ENCODE measurements around the gene ENKUR. TPM values are rescaled to one million over a fixed set of nuclear protein-coding genes. Genes with fewer than 3 reads are reported as not detected.

Gene ENKUR
- total RNA-seq, 2 experiments from 2014 or later: 0.10 to 0.15 TPM

GRCh38 chr10:24952707-24953645 lies 63.0 kb downstream of the ENKUR start:
- POLR2A ChIA-PET: interaction anchor here (1.2 kb wide), 1 partner anchor 228 kb away, joined by 4 read pairs; no protein-coding TSS in a partner anchor
- CTCF ChIA-PET: interaction anchor here (0.6 to 1.6 kb wide), 2 partner anchors 22 to 335 kb away, joined by 3 to 4 read pairs; no protein-coding TSS in a partner anchor

GRCh38 chr10:24952143-24952706 lies 63.7 kb downstream of the ENKUR start, which contains the start of gene PRTFDC1:
TSS of gene PRTFDC1 (minus strand) at chr10:24952606. CDS start at chr10:24952575, 31 bp downstream.
- ChIA-PET POLR2A (interaction anchor here (0.6 to 1.2 kb wide), 3 partner anchors 52 to 227 kb away, joined by 3 to 4 read pairs (median 3); partner anchors contain the start of gene THNSL1), CTCF (interaction anchor here (1.1 to 1.6 kb wide), 2 partner anchors 22 to 335 kb away, joined by 4 read pairs; no protein-coding TSS in a partner anchor)

- ChIA-PET POLR2A (interaction anchor here (0.6 to 1.2 kb wide), 4 partner anchors 48 to 227 kb away, joined by 3 to 4 read pairs (median 3); partner anchors contain the start of gene THNSL1), CTCF (interaction anchor here (0.9 to 1.6 kb wide), 3 partner anchors 21 to 334 kb away, joined by 3 to 4 read pairs (median 4); no protein-coding TSS in a partner anchor)
Measured at GRCh38 chr10:24951201-24952142, 64.5 kb downstream of the ENKUR start.

- ChIA-PET CTCF (no interaction called here), POLR2A (no interaction called here)
Measured at GRCh38 chr10:24950439-24950838, 65.5 kb downstream of the ENKUR start.

GRCh38 chr10:24949616-24950015 lies 66.3 kb downstream of the ENKUR start:
- POLR2A ChIA-PET: interaction anchor here (0.6 kb wide), 1 partner anchor 28 kb away, joined by 4 read pairs; no protein-coding TSS in a partner anchor
- CTCF ChIA-PET: no interaction called here

- POLR2A ChIA-PET: no interaction called here
Measured at GRCh38 chr10:24947304-24948097, 68.5 kb downstream of the ENKUR start.

GRCh38 chr10:24944512-24945255 lies 71.3 kb downstream of the ENKUR start:
- POLR2A ChIA-PET: no interaction called here

More at GRCh38 chr10:24947304-24948097, 68.5 kb downstream of the ENKUR start:
- CTCF ChIA-PET: no interaction called here

GRCh38 chr10:24938525-24938924 lies 77.4 kb downstream of the ENKUR start:
- CTCF ChIA-PET: interaction anchor here (0.5 kb wide), 1 partner anchor 32 kb away, joined by 3 read pairs; no protein-coding TSS in a partner anchor
- POLR2A ChIA-PET: no interaction called here

More at GRCh38 chr10:24944512-24945255, 71.3 kb downstream of the ENKUR start:
- CTCF ChIA-PET: no interaction called here

GRCh38 chr10:24938076-24938475 lies 77.9 kb downstream of the ENKUR start:
- ChIA-PET POLR2A (no interaction called here), CTCF (interaction anchor here (0.5 kb wide), 1 partner anchor 31 kb away, joined by 3 read pairs; no protein-coding TSS in a partner anchor)

- ChIA-PET CTCF (no interaction called here), POLR2A (no interaction called here)
Measured at GRCh38 chr10:24935504-24936292, 80.3 kb downstream of the ENKUR start.

Other genes starting within 250 kb of the ENKUR start
- 1 to 10 TPM; 1.7 to 2.4 TPM for gene PRTFDC1, start 63.6 kb downstream of the ENKUR start, total RNA-seq
- gene THNSL1, start 454 bp upstream of the ENKUR start, total RNA-seq: 10 to 100 TPM in 1 of 2 experiments, 1 to 10 TPM in 1; 9.8 to 10.0 TPM
- gene GPR158, start 158.8 kb upstream of the ENKUR start, total RNA-seq: not detected

Measured in activated CD8-positive, alpha-beta memory T cell treated with anti-CD3 and anti-CD28 coated beads for 36 hours (primary cell).